Panc1 (cell line): ENCODE measurements around the gene ABCC1. TPM values are rescaled to one million over a fixed set of nuclear protein-coding genes. Genes with fewer than 3 reads are reported as not detected.
"Not testable (repeated sequence)": the region's sequence is repeated elsewhere in the genome, so short reads cannot be mapped to it uniquely, and the experiment has no call there.

Experiments used
- ATAC-seq: fragments of 200-7000 bp; cut with Tn5 transposase; 2 replicates; pipeline ENCODE4 v1.9.1; 2020; ENCODE audit warnings: mild to moderate bottlenecking, moderate library complexity
- BruUV-seq: library from RNA; stranded (reverse); fragments of 400-500 nt; replicated peaks from 2 replicates; lab custom pipeline; 2021; lab: Mats Ljungman, UMichigan
- CTCF ChIA-PET: fragments of 300-600 bp; sonication (Branson Sonifier 250); formaldehyde crosslinking; loops from one replicate; lab custom pipeline; 2022; ENCODE audit warnings: antibody characterized with exemption; lab: Charles Lee
- POLR2A ChIA-PET: fragments of 300-600 bp; sonication (Branson Sonifier 250); formaldehyde crosslinking; loops from one replicate; lab custom pipeline; 2022; ENCODE audit warnings: antibody characterized with exemption; lab: Charles Lee
- DNase-seq: peaks from one replicate; pipeline ENCODE4 v3.0.0-alpha.2; 2010; ENCODE audit warnings: low read depth, low spot score
- H3K27ac ChIP-seq: 2 replicates; pipeline ENCODE4 v1.5.1; 2011; ENCODE audit warnings: mild to moderate bottlenecking, low read length, inconsistent platforms
- H3K27me3 ChIP-seq: fragments of 200-500 bp; sonication (Bioruptor generic); 2 replicates; pipeline ENCODE4 v1.6.0; 2014; ENCODE audit warnings: low read length, inconsistent platforms; ENCODE audit not compliant: control insufficient read depth, insufficient read depth
- H3K36me3 ChIP-seq: fragments of 200-500 bp; sonication (Bioruptor generic); 2 replicates; pipeline ENCODE4 v1.5.1; 2014; ENCODE audit warnings: inconsistent platforms, mild to moderate bottlenecking, low read length, moderate library complexity; ENCODE audit not compliant: control insufficient read depth, insufficient read depth
- H3K4me1 ChIP-seq: 2 replicates; pipeline ENCODE4 v1.5.1; 2011; ENCODE audit warnings: inconsistent platforms, mild to moderate bottlenecking, low read length, moderate library complexity; ENCODE audit not compliant: control insufficient read depth, insufficient read depth
- H3K4me3 ChIP-seq, 2 experiments: 2 replicates each; pipeline ENCODE4 v1.5.1; 2011 to 2012; ENCODE audit warnings: low read depth in 2 of 2, low read length in 2 of 2, mild to moderate bottlenecking in 2 of 2, inconsistent platforms in 1 of 2, moderate library complexity in 1 of 2
- H3K9me3 ChIP-seq: fragments of 200-500 bp; sonication (Bioruptor generic); 2 replicates; pipeline ENCODE4 v1.5.1; 2014; ENCODE audit warnings: low read depth, mild to moderate bottlenecking, inconsistent platforms, low read length, moderate library complexity; ENCODE audit not compliant: control insufficient read depth, insufficient read depth
- CTCF ChIP-seq: fragments of 450-650 bp; IDR thresholded peaks from 2 replicates; pipeline ENCODE4 v1.5.1; 2017; ENCODE audit warnings: mild to moderate bottlenecking
- POLR2AphosphoS5 ChIP-seq: IDR thresholded peaks from 2 replicates; pipeline ENCODE4 v1.6.1; 2012; ENCODE audit warnings: mild to moderate bottlenecking, low read depth, low read length, moderate library complexity
- REST ChIP-seq, 2 experiments: IDR thresholded peaks; 2 replicates each; pipeline ENCODE4 v1.6.1; 2011 to 2012; ENCODE audit warnings: low read depth in 2 of 2, control low read depth in 1 of 2, low read length in 1 of 2, mild to moderate bottlenecking in 1 of 2, moderate library complexity in 1 of 2; ENCODE audit not compliant: insufficient read depth in 1 of 2
- SIN3A ChIP-seq: IDR thresholded peaks from 2 replicates; pipeline ENCODE4 v1.6.1; 2012; ENCODE audit warnings: low read depth, mild to moderate bottlenecking, low read length, moderate library complexity, borderline replicate concordance; ENCODE audit not compliant: insufficient read depth
- TCF7L2 ChIP-seq: IDR thresholded peaks from 2 replicates; pipeline ENCODE4 v1.6.1; 2011; ENCODE audit warnings: mild to moderate bottlenecking, low read depth, low read length, inconsistent platforms
- in situ Hi-C: cut with HindIII; loops from 2 replicates; pipeline ENCODE4 v1.10.0; 2016; ENCODE audit warnings: low sequenced_read_pairs, low pct_unique_long_range_greater_than_20kb
- intact Hi-C: fragments of 100-400 bp; cut with micrococcal nuclease; formaldehyde crosslinking; loops from one replicate; pipeline ENCODE4 v1.10.0; 2022; ENCODE audit not compliant: unreplicated experiment
- total RNA-seq: library from RNA; stranded (reverse); gene quantifications from one replicate; pipeline ENCODE4 v1.2.1, GENCODE V29; 2021; ENCODE audit not compliant: unreplicated experiment

Gene ABCC1
- total RNA-seq, 1 experiment from 2014 or later, result 296 TPM

DNA sequence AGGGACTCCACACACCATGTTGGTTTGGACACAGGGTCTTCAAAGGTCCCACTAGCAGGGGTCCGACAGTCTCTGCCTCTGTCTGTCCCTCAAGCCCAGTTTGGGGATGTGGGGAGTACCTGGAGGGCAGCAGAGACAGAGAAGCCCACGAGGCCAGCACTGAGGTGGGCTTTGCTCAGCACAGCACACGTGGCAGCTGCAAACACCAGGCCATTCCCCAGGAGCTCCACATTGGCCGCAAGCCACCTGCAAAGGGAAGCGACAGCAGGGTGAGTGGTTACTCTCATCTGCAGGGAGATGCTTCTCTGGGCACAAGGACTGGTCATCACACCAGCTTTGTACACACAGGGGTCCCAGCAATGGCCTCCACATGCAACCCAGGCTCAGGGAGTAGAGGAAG, 211.9 kb downstream of the ABCC1 start:
- no TSS peak for BruUV-seq
- no peak; the same call in 1 of the 2 replicates for ATAC-seq
- no peaks in the 10 kb centered on the region for H3K4me1 ChIP-seq
- TF ChIP-seq REST (IDR thresholded peaks at IDR 0.05; ENCODE audit: insufficient read depth in 1 of 2, low read depth in 2 of 2, low read length in 1 of 2), result no peak
- no peak for TF ChIP-seq TCF7L2
- TF ChIP-seq SIN3A, result no peak
- no peak for TF ChIP-seq CTCF
- no peak for TF ChIP-seq POLR2AphosphoS5
- ChIA-PET CTCF (no interaction called here), POLR2A (interaction anchor here (0.6 kb wide), 1 partner anchor 52 kb away, joined by 14 read pairs; no protein-coding TSS in a partner anchor)
- no peak overlapping the region for H3K27ac ChIP-seq
- H3K9me3 ChIP-seq, result no peaks in the 10 kb centered on the region
- H3K27me3 ChIP-seq, result no peaks in the 10 kb centered on the region
- H3K36me3 ChIP-seq, result no peaks in the 10 kb centered on the region
- DNase-seq, result no peak
- intact Hi-C loops (no loop called here), in situ Hi-C loops (no loop called here)
- H3K4me3 ChIP-seq, result no peak overlapping the region

- DNase-seq, H3K36me3 ChIP-seq, ATAC-seq, in situ Hi-C loops, intact Hi-C loops, H3K4me3 ChIP-seq, H3K27me3 ChIP-seq, H3K4me1 ChIP-seq, POLR2A ChIA-PET, H3K9me3 ChIP-seq, H3K27ac ChIP-seq, BruUV-seq: not testable (repeated sequence)
- CTCF ChIA-PET, result interaction anchor here (0.5 kb wide), 1 partner anchor 10 kb away, joined by 6 read pairs; no protein-coding TSS in a partner anchor
Observed at GRCh38 chr16:16161840-16162239, 212.4 kb downstream of the ABCC1 start.

- in situ Hi-C loops, result no loop called here
- no peaks in the 10 kb centered on the region for H3K27me3 ChIP-seq
- H3K4me3 ChIP-seq, result no peak overlapping the region
- BruUV-seq, result no TSS peak
- POLR2A ChIA-PET, result interaction anchor here (0.6 kb wide), 1 partner anchor 26 kb away, joined by 5 read pairs; no protein-coding TSS in a partner anchor
- intact Hi-C loops, result no loop called here
- no peaks in the 10 kb centered on the region for H3K36me3 ChIP-seq
- no peak for DNase-seq
- H3K9me3 ChIP-seq, result no peaks in the 10 kb centered on the region
- CTCF ChIA-PET, result interaction anchor here (0.5 kb wide), 1 partner anchor 11 kb away, joined by 6 read pairs; no protein-coding TSS in a partner anchor
- TF ChIP-seq TCF7L2 (no peak), SIN3A (no peak), POLR2AphosphoS5 (no peak), REST (IDR thresholded peaks at IDR 0.05; ENCODE audit: insufficient read depth in 1 of 2, low read depth in 2 of 2, low read length in 1 of 2) (no peak), CTCF (no peak)
- no peak for ATAC-seq
- no peak overlapping the region for H3K27ac ChIP-seq
- no peaks in the 10 kb centered on the region for H3K4me1 ChIP-seq
Observed at GRCh38 chr16:16162591-16162990, 213.2 kb downstream of the ABCC1 start.
